HCT116 (cell line): Measurements from ENCODE around the gene CUX1. TPM values are rescaled to one million over a fixed set of nuclear protein-coding genes. Genes with fewer than 3 reads are reported as not detected.
"Not testable (repeated sequence)": the region's sequence is repeated elsewhere in the genome, so short reads cannot be mapped to it uniquely, and the experiment has no call there.

Source experiments
- ATAC-seq: fragments of 200-7000 bp; cut with Tn5 transposase; 2 replicates; pipeline ENCODE4 v1.9.1; 2020; ENCODE audit warnings: mild to moderate bottlenecking, moderate library complexity
- BruUV-seq: library from RNA; stranded (reverse); fragments of 400-500 nt; replicated peaks from 2 replicates; lab custom pipeline; 2021; lab: Mats Ljungman, UMichigan
- CTCF ChIA-PET: fragments of 300-600 bp; sonication (Branson Sonifier 250); formaldehyde crosslinking; loops from one replicate; lab custom pipeline; 2021; ENCODE audit warnings: antibody characterized with exemption; lab: Charles Lee
- POLR2A ChIA-PET: fragments of 300-600, 350-600 bp; sonication (Branson Sonifier 250); formaldehyde crosslinking; loops from one replicate; lab custom pipeline; 2021; ENCODE audit warnings: antibody characterized with exemption; lab: Charles Lee
- RAD21 ChIA-PET, 2 experiments: fragments of 300-600 bp; sonication (Branson Sonifier 250); formaldehyde crosslinking; loops; one replicate each; lab custom pipeline; 2023; ENCODE audit warnings: low total read pairs in 2 of 2; ENCODE audit not compliant: uncharacterized antibody in 2 of 2, unreplicated experiment in 2 of 2, low non-redundant PET in 1 of 2; lab: Charles Lee
- DNase-seq: peaks from one replicate; pipeline ENCODE4 v3.0.0-alpha.2; 2010; ENCODE audit warnings: low read depth, low spot score
- H2AFZ ChIP-seq: fragments of 200-600 bp; shearing (Covaris generic), sonication (generic); 2 replicates; pipeline ENCODE4 v1.6.1; 2017; ENCODE audit warnings: low read depth, mixed run types, mixed read lengths, antibody characterized with exemption, low read length; ENCODE audit not compliant: poor library complexity, severe bottlenecking
- H3K27ac ChIP-seq: 2 replicates; pipeline ENCODE4 v1.5.1; 2012; ENCODE audit warnings: low read depth, low read length
- H3K27me3 ChIP-seq: fragments of 200-600 bp; sonication (generic); 2 replicates; pipeline ENCODE4 v1.6.1; 2016; ENCODE audit warnings: mixed run types, low read length, mixed read lengths; ENCODE audit not compliant: insufficient read depth
- H3K36me3 ChIP-seq, 2 experiments: fragments of 200-500 bp in 1 of 2; fragments of 200-600 bp in 1 of 2; sonication (Bioruptor generic) in 1 of 2; sonication (generic) in 1 of 2; 2 replicates each; pipeline versions ENCODE4 v1.5.1 to v1.6.1; 2014 to 2016; ENCODE audit warnings: low read length in 2 of 2, inconsistent platforms in 1 of 2, mixed read lengths in 1 of 2, mixed run types in 1 of 2; ENCODE audit not compliant: insufficient read depth in 2 of 2, control insufficient read depth in 1 of 2
- H3K4me1 ChIP-seq, 2 experiments: fragments of 200-600 bp in 1 of 2; sonication (generic) in 1 of 2; 2 replicates each; pipeline versions ENCODE4 v1.5.1 to v1.6.1; 2012 to 2017; ENCODE audit warnings: low read length in 2 of 2, inconsistent platforms in 1 of 2, mild to moderate bottlenecking in 1 of 2, mixed read lengths in 1 of 2, mixed run types in 1 of 2, moderate library complexity in 1 of 2; ENCODE audit not compliant: insufficient read depth in 2 of 2, control insufficient read depth in 1 of 2
- H3K4me2 ChIP-seq: fragments of 200-600 bp; sonication (generic); 2 replicates; pipeline ENCODE4 v1.6.1; 2017; ENCODE audit warnings: mixed run types, low read length, mixed read lengths
- H3K4me3 ChIP-seq, 2 experiments: fragments of 200-600 bp in 1 of 2; sonication (generic) in 1 of 2; replicated peaks in 1 of 2; 2 replicates each; pipeline ENCODE4 v1.5.1; 2011 to 2016; ENCODE audit warnings: low read length in 2 of 2, control low read depth in 1 of 2, low read depth in 1 of 2, mild to moderate bottlenecking in 1 of 2, mixed read lengths in 1 of 2, mixed run types in 1 of 2
- H3K79me2 ChIP-seq: fragments of 200-600 bp; sonication (generic); 2 replicates; pipeline ENCODE4 v1.6.1; 2017; ENCODE audit warnings: mild to moderate bottlenecking, mixed run types, low read length, moderate library complexity, mixed read lengths; ENCODE audit not compliant: insufficient read depth
- H3K9ac ChIP-seq: fragments of 200-600 bp; sonication (generic); 2 replicates; pipeline ENCODE4 v1.6.1; 2016; ENCODE audit warnings: low read length, mixed read lengths
- H3K9me2 ChIP-seq: fragments of 200-600 bp; sonication (generic), shearing (Covaris generic); 2 replicates; pipeline ENCODE4 v1.6.1; 2017; ENCODE audit warnings: mixed run types, mild to moderate bottlenecking, moderate library complexity; ENCODE audit not compliant: insufficient read depth
- H3K9me3 ChIP-seq, 2 experiments: fragments of 200-500 bp in 1 of 2; fragments of 200-600 bp in 1 of 2; sonication (Bioruptor generic) in 1 of 2; sonication (generic) in 1 of 2; 2 replicates each; pipeline ENCODE4 v1.6.1; 2014 to 2017; ENCODE audit warnings: low read length in 2 of 2, mixed read lengths in 2 of 2, inconsistent platforms in 1 of 2, low read depth in 1 of 2, mild to moderate bottlenecking in 1 of 2, mixed run types in 1 of 2, moderate library complexity in 1 of 2; ENCODE audit not compliant: control insufficient read depth in 1 of 2, insufficient read depth in 1 of 2
- H4K20me1 ChIP-seq: fragments of 200-600 bp; sonication (generic), shearing (Covaris generic); 2 replicates; pipeline ENCODE4 v1.6.1; 2017; ENCODE audit warnings: mixed run types, mild to moderate bottlenecking, moderate library complexity; ENCODE audit not compliant: insufficient read depth
- CBX3 ChIP-seq: IDR thresholded peaks from 2 replicates; pipeline ENCODE4 v1.6.1; 2012; ENCODE audit warnings: low read depth
- CEBPB ChIP-seq: IDR thresholded peaks from 2 replicates; pipeline ENCODE4 v1.6.1; 2012; ENCODE audit warnings: low read depth
- EZH2phosphoT487 ChIP-seq: fragments of 200-600 bp; IDR thresholded peaks from 2 replicates; pipeline ENCODE4 v1.6.1; 2018; ENCODE audit warnings: antibody characterized with exemption, borderline replicate concordance
- FOSL1 ChIP-seq: IDR thresholded peaks from 2 replicates; pipeline ENCODE4 v1.6.1; 2012; ENCODE audit warnings: low read depth
- JUND ChIP-seq: IDR thresholded peaks from 2 replicates; pipeline ENCODE4 v1.6.1; 2012
- POLR2A ChIP-seq: IDR thresholded peaks from 2 replicates; pipeline ENCODE4 v1.7.0; 2011; ENCODE audit warnings: borderline replicate concordance; ENCODE audit not compliant: insufficient read depth, insufficient read length; ENCODE audit errors: extremely low read depth
- SIN3A ChIP-seq: IDR thresholded peaks from 2 replicates; pipeline ENCODE4 v1.6.1; 2012; ENCODE audit warnings: low read depth
- SP1 ChIP-seq: IDR thresholded peaks from 2 replicates; pipeline ENCODE4 v1.6.1; 2012; ENCODE audit warnings: low read depth
- intact Hi-C: fragments of 100-400 bp; cut with micrococcal nuclease; formaldehyde crosslinking; loops from 2 replicates; pipeline ENCODE4 v1.10.0; 2022
- total RNA-seq: library from RNA; stranded (reverse); gene quantifications from one replicate; pipeline ENCODE4 v1.2.1, GENCODE V29; 2021; ENCODE audit not compliant: unreplicated experiment
- TF ChIP-seq, protein P1 (sequence below): IDR thresholded peaks from 2 replicates; pipeline ENCODE4 v1.6.1; 2012

CUX1 gene
- total RNA-seq, 1 experiment from 2014 or later = 68.9 TPM

DNA sequence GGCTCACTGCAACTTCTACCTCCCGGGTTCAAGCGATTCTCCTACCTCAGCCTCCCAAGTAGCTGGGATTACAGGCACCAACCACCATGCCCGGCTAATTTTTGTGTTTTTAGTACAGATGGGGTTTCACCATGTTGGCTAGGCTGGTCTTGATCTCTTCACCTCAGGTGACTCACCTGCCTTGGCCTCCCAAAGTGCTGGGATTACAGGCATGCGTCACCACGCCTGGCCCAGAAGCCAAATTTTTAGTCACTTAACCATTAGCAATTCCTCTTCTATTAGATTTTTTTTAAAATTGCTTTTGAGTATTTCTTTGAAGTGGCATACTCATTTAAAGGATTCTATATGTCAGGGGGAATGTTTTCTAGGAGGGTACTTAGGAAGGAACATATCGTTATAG lies 112.5 kb downstream of the CUX1 start:
- peaks cover 68% of the 10 kb centered on the region for H3K79me2 ChIP-seq
- H3K9me2 ChIP-seq, H3K9me3 ChIP-seq, H3K36me3 ChIP-seq, POLR2A ChIA-PET, intact Hi-C loops, BruUV-seq, H2AFZ ChIP-seq, CTCF ChIA-PET, H3K4me3 ChIP-seq, H4K20me1 ChIP-seq, H3K27me3 ChIP-seq, RAD21 ChIA-PET: not testable (repeated sequence)
- DNase-seq = peak; percentile 39
- peaks cover 14 to 29% of the 10 kb centered on the region in 2 experiments for H3K4me1 ChIP-seq
- H3K9ac ChIP-seq = peak overlapping the region; percentile 36; the same call in 1 of the 2 replicates
- peak overlapping the region; percentile 54; the same call in 1 of the 2 replicates for H3K27ac ChIP-seq
- peak overlapping the region; percentile 56 for H3K4me2 ChIP-seq
- TF ChIP-seq, protein P1, sequence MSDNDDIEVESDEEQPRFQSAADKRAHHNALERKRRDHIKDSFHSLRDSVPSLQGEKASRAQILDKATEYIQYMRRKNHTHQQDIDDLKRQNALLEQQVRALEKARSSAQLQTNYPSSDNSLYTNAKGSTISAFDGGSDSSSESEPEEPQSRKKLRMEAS = peak; percentile 29; the same call in 1 of the 2 replicates
- TF ChIP-seq SP1 = peak; percentile 33; the same call in 1 of the 2 replicates
- TF ChIP-seq CBX3 = peak; percentile 32; the same call in 1 of the 2 replicates
- peak; percentile 72; the same call in 1 of the 2 replicates for TF ChIP-seq FOSL1
- peak; percentile 39; the same call in 1 of the 2 replicates for TF ChIP-seq CEBPB
- peak; percentile 69 for TF ChIP-seq JUND
- peak; percentile 86 for ATAC-seq

DNA sequence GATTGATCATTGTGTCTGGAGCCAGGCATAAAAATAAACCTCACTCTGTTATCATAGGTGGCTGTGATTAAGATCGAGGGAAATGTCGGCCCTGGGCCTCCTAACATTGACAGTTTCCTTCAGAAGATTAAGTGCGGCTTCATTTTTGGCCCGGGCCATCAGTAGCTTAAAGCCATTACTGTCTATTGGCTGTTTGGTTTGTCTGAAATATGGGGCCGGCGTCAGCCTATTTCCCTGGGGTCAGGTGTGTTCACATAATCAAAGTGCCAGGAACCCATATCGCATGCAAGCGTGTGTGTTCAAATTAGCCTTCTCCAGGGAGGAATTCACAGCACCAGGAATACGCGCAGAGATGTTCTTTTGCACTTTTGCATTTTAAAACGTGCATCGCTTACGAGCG lies 114.7 kb downstream of the CUX1 start:
- H3K4me3 ChIP-seq = no peak overlapping the region
- H3K36me3 ChIP-seq = no peaks in the 10 kb centered on the region
- no peaks in the 10 kb centered on the region for H4K20me1 ChIP-seq
- H3K79me2 ChIP-seq = peaks cover 54% of the 10 kb centered on the region
- CTCF ChIA-PET = no interaction called here
- no TSS peak for BruUV-seq
- RAD21 ChIA-PET = no interaction called here
- no peak overlapping the region for H3K27ac ChIP-seq
- DNase-seq = no peak
- peaks cover 14 to 41% of the 10 kb centered on the region in 2 experiments for H3K4me1 ChIP-seq
- TF ChIP-seq POLR2A (no peak), EZH2phosphoT487 (no peak), SIN3A (no peak), JUND (no peak)
- TF ChIP-seq, all 23 proteins: peak for 0
- Histone ChIP-seq H3K9me3 (no peaks in the 10 kb centered on the region), H3K9ac (no peak overlapping the region), H3K4me2 (no peak overlapping the region), H3K9me2 (no peaks in the 10 kb centered on the region), H3K27me3 (no peaks in the 10 kb centered on the region), H2AFZ (no peak overlapping the region)
- POLR2A ChIA-PET = no interaction called here
- intact Hi-C loops = no loop called here
- no peak for ATAC-seq
